Astrocyte of the spinal cord (primary cell): ENCODE measurements around the gene ADGRV1.

Experiments used
- DNase-seq: peaks from one replicate; pipeline ENCODE4 v3.0.0; 2011; ENCODE audit warnings: low read depth, low spot score
- H3K4me3 ChIP-seq: 2 replicates; pipeline ENCODE4 v1.5.1; 2011; ENCODE audit warnings: low read depth, mild to moderate bottlenecking, low read length, moderate library complexity
- in situ Hi-C: cut with HindIII; loops from 2 replicates; pipeline ENCODE4 v1.10.0; 2017; ENCODE audit warnings: low sequenced_read_pairs
- TF ChIP-seq, protein P1 (sequence below): IDR thresholded peaks from 2 replicates; pipeline ENCODE4 v1.5.1; 2012; ENCODE audit warnings: low read depth, mild to moderate bottlenecking, low read length, inconsistent platforms

ADGRV1 gene

GRCh38 chr5:90700299-90700698, 141.7 kb downstream of the ADGRV1 start:
- in situ Hi-C loops = no loop called here
- H3K4me3 ChIP-seq = no peak overlapping the region
- TF ChIP-seq, protein P1, sequence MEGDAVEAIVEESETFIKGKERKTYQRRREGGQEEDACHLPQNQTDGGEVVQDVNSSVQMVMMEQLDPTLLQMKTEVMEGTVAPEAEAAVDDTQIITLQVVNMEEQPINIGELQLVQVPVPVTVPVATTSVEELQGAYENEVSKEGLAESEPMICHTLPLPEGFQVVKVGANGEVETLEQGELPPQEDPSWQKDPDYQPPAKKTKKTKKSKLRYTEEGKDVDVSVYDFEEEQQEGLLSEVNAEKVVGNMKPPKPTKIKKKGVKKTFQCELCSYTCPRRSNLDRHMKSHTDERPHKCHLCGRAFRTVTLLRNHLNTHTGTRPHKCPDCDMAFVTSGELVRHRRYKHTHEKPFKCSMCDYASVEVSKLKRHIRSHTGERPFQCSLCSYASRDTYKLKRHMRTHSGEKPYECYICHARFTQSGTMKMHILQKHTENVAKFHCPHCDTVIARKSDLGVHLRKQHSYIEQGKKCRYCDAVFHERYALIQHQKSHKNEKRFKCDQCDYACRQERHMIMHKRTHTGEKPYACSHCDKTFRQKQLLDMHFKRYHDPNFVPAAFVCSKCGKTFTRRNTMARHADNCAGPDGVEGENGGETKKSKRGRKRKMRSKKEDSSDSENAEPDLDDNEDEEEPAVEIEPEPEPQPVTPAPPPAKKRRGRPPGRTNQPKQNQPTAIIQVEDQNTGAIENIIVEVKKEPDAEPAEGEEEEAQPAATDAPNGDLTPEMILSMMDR = no peak
- no peak for DNase-seq

DNA sequence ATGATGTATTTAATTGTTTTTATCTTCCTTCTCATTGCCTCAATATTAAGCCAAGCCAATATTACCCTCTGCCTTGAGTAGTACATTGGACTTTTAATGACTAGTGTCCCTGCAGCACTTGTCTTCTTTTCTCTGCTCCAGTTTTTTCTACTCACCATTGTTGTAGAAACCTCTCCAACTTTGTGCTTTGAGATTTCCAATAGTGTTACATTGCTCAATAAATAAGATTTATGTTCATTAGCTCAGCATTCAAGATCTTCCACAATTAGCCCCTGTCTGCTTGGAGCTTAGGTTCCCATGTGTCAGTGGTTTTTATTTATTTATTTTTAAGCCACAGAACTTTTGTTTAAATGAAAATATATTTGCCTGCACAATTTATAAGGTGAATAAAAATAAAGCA, 145.3 kb downstream of the ADGRV1 start:
- in situ Hi-C loops = no loop called here
- no peak overlapping the region for H3K4me3 ChIP-seq
- no peak for DNase-seq
- TF ChIP-seq, protein P1 = no peak

- H3K4me3 ChIP-seq = no peak overlapping the region
- in situ Hi-C loops = no loop called here
- no peak for DNase-seq
- TF ChIP-seq, protein P1 = no peak
Observed at GRCh38 chr5:90707698-90708097, 149.1 kb downstream of the ADGRV1 start.

DNA sequence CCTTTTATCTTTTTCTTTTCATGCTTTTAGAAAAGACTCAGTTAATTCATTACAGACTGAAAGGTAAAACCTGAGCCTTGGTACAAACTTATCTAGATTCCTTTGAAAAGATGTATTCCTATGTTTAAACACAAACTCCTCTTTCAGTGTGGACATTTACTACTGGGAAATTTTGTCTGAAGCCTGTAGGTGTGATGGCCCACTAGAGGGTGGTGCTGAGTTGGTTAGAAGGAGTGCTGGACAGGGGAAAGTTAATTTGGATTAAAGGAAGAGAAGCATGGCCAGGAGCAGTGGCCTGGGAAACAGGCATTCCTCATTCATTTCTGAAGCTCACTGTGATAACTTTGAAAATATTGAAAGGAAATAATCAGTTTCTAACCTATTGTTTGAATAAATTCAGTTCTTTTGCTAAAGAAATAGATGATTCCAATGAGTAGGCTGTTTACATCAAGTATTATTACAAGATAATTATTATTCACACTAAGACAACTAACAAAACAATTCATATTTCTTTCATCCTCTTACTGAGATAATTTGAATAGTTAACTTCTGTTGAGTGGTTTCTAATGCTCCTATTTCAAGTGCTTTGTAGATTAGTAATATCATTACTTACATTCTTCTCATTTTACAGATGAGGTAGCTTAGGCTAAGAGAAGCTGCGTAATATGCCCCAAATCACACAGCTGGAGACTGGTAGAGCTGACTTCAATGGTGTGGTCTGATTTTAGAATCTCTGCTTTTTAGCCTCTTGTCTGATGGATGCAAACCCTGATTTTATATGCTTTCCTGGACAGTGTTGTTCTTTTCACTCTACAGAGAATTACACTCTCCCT, 150.9 kb downstream of the ADGRV1 start:
- TF ChIP-seq, protein P1 = peak; percentile 88
- no peak overlapping the region for H3K4me3 ChIP-seq
- in situ Hi-C loops = no loop called here
- DNase-seq = peak; percentile 54

- TF ChIP-seq, protein P1 = no peak
- no peak for DNase-seq
- no peak overlapping the region for H3K4me3 ChIP-seq
- in situ Hi-C loops = no loop called here
Observed at GRCh38 chr5:90718387-90718786, 159.8 kb downstream of the ADGRV1 start.

DNA sequence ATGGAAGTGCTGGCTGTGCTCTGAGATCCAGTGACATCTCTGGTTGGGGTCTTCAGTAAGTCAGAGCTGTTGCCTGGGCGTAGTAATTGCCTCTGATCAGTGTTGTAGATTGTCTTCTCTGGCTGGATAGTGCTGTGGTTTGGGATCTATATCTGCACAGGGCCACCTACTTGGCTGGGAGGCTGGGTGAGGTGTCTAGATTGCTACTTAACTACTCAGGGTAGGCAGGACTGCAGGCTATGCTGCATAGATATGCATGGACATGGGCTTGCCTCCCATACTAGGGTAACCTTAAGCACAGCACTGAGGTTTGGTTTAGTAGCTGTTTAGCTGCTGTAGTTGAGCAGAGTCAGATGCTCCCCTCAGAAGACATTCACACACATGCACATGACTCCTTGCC, 181.0 kb downstream of the ADGRV1 start:
- in situ Hi-C loops = no loop called here
- H3K4me3 ChIP-seq = no peak overlapping the region
- no peak for DNase-seq
- TF ChIP-seq, protein P1 = no peak
